Right cardiac atrium (tissue), 5 donors: ENCODE results near the gene DERL2. TPM values are rescaled to one million over a fixed set of nuclear protein-coding genes. Genes with fewer than 3 reads are reported as not detected.
"Not testable (repeated sequence)": the region's sequence is repeated elsewhere in the genome, so short reads cannot be mapped to it uniquely, and the experiment has no call there.

ENCODE experiments used
- ATAC-seq, 2 donors: fragments of 200-7000 bp; cut with Tn5 transposase; one replicate each; pipeline versions ENCODE4 v1.8.0 to v1.9.1; 2020; ENCODE audit warnings: moderate library complexity in 2 of 2, mild to moderate bottlenecking in 1 of 2
- DNase-seq, 3 donors: peaks; one replicate each; pipeline ENCODE4 v3.0.0-alpha.2; 2020
- H3K27ac ChIP-seq: one replicate; pipeline ENCODE4 v1.5.1; 2013; ENCODE audit warnings: mild to moderate bottlenecking, low read length, control low read depth, moderate library complexity
- H3K27me3 ChIP-seq: one replicate; pipeline ENCODE4 v1.6.1; 2013; ENCODE audit not compliant: control insufficient read depth, insufficient read depth
- H3K4me1 ChIP-seq: one replicate; pipeline ENCODE4 v1.6.1; 2013; ENCODE audit warnings: low read length; ENCODE audit not compliant: control insufficient read depth, insufficient read depth
- H3K4me3 ChIP-seq: one replicate; pipeline ENCODE4 v1.5.1; 2013; ENCODE audit warnings: low read length, control low read depth
- H3K9me3 ChIP-seq: one replicate; pipeline ENCODE4 v1.6.1; 2013; ENCODE audit warnings: low read length; ENCODE audit not compliant: control insufficient read depth
- WGBS: extraction: QIAGEN DNeasy Blood & Tissue Kit; methylation state at CpG from one replicate; pipeline ENCODE4 v1.1.7; 2013; 5-methylcytosine and 5-hydroxymethylcytosine counted together
- intact Hi-C, 4 donors: fragments of 100-400 bp; cut with DNase I; formaldehyde crosslinking; loops; one replicate each; pipeline versions ENCODE4 v1.11.0 to v1.14.0; 2022 to 2023
- polyA plus RNA-seq: library from polyadenylated mRNA; stranded (reverse); fragments of 200-250 nt; gene quantifications from one replicate; pipeline ENCODE4 v1.2.3, GENCODE V29; 2013
- total RNA-seq, 4 donors: library from RNA; stranded (reverse); fragmentation: NEBNext Ultra II Directional; extraction: Animal tissue kit (Norgen Biotek cat#: 25700); gene quantifications; one replicate each; pipeline ENCODE4 v1.2.1, GENCODE V29; 2021
- donor health status: healthy with polysubstance abuse.
- donor health status: DM: no; HTN: yes; CAD: no.
- donor health status: DM: no; HTN: no; CAD: no.
- donor health status: DM: no; HTN: yes; CAD: no; lungs with severe emphysema.
- donor health status: DM: yes; HTN: yes; CAD: no.

The DERL2 gene
- total and polyA plus RNA-seq, 5 donors = 26.0 to 43.0 (median 38.0) TPM

GRCh38 chr17:5435781-5436315, 50.1 kb downstream of the DERL2 start:
- H3K27ac ChIP-seq, ATAC-seq, H3K27me3 ChIP-seq, H3K4me1 ChIP-seq, DNase-seq, H3K9me3 ChIP-seq, H3K4me3 ChIP-seq: not testable (repeated sequence)
- WGBS = 86% methylated on average over 9 of the region's 12 CpGs
- intact Hi-C loops = loop anchor here in 1 of 4 donors (10.0 kb wide), 1 partner anchor 181 kb away; no protein-coding TSS in a partner anchor

GRCh38 chr17:5434984-5435383, 51.0 kb downstream of the DERL2 start:
- Histone ChIP-seq H3K4me1 (no peaks in the 10 kb centered on the region), H3K4me3 (no peak overlapping the region), H3K9me3 (no peaks in the 10 kb centered on the region), H3K27ac (no peak overlapping the region), H3K27me3 (no peaks in the 10 kb centered on the region)
- intact Hi-C loops = loop anchor here in 1 of 4 donors (10.0 kb wide), 1 partner anchor 180 kb away; no protein-coding TSS in a partner anchor
- ATAC-seq (no peak), DNase-seq (no peak)
- WGBS = 88% methylated on average over 2 of the region's 2 CpGs

GRCh38 chr17:5431949-5432556, 53.9 kb downstream of the DERL2 start:
- intact Hi-C loops = loop anchor here in 1 of 4 donors (10.0 kb wide), 1 partner anchor 177 kb away; no protein-coding TSS in a partner anchor
- no peak overlapping the region for H3K27ac ChIP-seq
- no peak for DNase-seq
- H3K4me3 ChIP-seq = no peak overlapping the region
- no peaks in the 10 kb centered on the region for H3K4me1 ChIP-seq
- WGBS = 77% methylated on average over 3 of the region's 3 CpGs
- ATAC-seq = no peak
- no peaks in the 10 kb centered on the region for H3K9me3 ChIP-seq
- H3K27me3 ChIP-seq = no peaks in the 10 kb centered on the region

GRCh38 chr17:5431234-5431633, 54.7 kb downstream of the DERL2 start:
- not testable (repeated sequence) for DNase-seq, H3K27ac ChIP-seq, H3K4me1 ChIP-seq, H3K27me3 ChIP-seq, H3K4me3 ChIP-seq, H3K9me3 ChIP-seq, ATAC-seq
- intact Hi-C loops = loop anchor here in 1 of 4 donors (10.0 kb wide), 1 partner anchor 176 kb away; no protein-coding TSS in a partner anchor
- WGBS = 72% methylated on average over 5 of the region's 5 CpGs

- H3K9me3 ChIP-seq = no peaks in the 10 kb centered on the region
- H3K4me1 ChIP-seq = no peaks in the 10 kb centered on the region
- ATAC-seq (no peak), DNase-seq (no peak)
- intact Hi-C loops = loop anchor here in 1 of 4 donors (10.0 kb wide), 1 partner anchor 176 kb away; no protein-coding TSS in a partner anchor
- H3K27me3 ChIP-seq = no peaks in the 10 kb centered on the region
- 96% methylated on average over 3 of the region's 3 CpGs for WGBS
- H3K4me3 ChIP-seq = no peak overlapping the region
- no peak overlapping the region for H3K27ac ChIP-seq
Observed at GRCh38 chr17:5430413-5430999, 55.5 kb downstream of the DERL2 start.

- intact Hi-C loops = no loop called here
- Histone ChIP-seq H3K27ac (no peak overlapping the region), H3K27me3 (no peaks in the 10 kb centered on the region), H3K4me3 (no peak overlapping the region), H3K4me1 (no peaks in the 10 kb centered on the region), H3K9me3 (no peaks in the 10 kb centered on the region)
- no peak for DNase-seq
- ATAC-seq = no peak
- 92% methylated on average over 3 of the region's 3 CpGs for WGBS
Observed at GRCh38 chr17:5429191-5429887, 56.6 kb downstream of the DERL2 start.

- peaks cover 2% of the 10 kb centered on the region for H3K4me1 ChIP-seq
- ATAC-seq (no peak), DNase-seq (no peak)
- 73% methylated on average over 3 of the region's 3 CpGs for WGBS
- H3K4me3 ChIP-seq = no peak overlapping the region
- H3K9me3 ChIP-seq = no peaks in the 10 kb centered on the region
- H3K27me3 ChIP-seq = no peaks in the 10 kb centered on the region
- intact Hi-C loops = no loop called here
- no peak overlapping the region for H3K27ac ChIP-seq
Observed at GRCh38 chr17:5425826-5426225, 60.2 kb downstream of the DERL2 start.

GRCh38 chr17:5424909-5425308, 61.1 kb downstream of the DERL2 start:
- ATAC-seq = no peak
- 83% methylated on average over 1 of the region's 1 CpG for WGBS
- H3K27ac ChIP-seq = no peak overlapping the region
- H3K4me3 ChIP-seq = no peak overlapping the region
- intact Hi-C loops = no loop called here
- peaks cover 2% of the 10 kb centered on the region for H3K4me1 ChIP-seq
- no peaks in the 10 kb centered on the region for H3K27me3 ChIP-seq
- DNase-seq = no peak
- no peaks in the 10 kb centered on the region for H3K9me3 ChIP-seq

- WGBS = 95% methylated on average over 2 of the region's 2 CpGs
- H3K27ac ChIP-seq = no peak overlapping the region
- intact Hi-C loops = no loop called here
- H3K9me3 ChIP-seq = no peaks in the 10 kb centered on the region
- ATAC-seq = no peak
- H3K4me3 ChIP-seq = no peak overlapping the region
- H3K4me1 ChIP-seq = peaks cover 2% of the 10 kb centered on the region
- DNase-seq = no peak
- no peaks in the 10 kb centered on the region for H3K27me3 ChIP-seq
Observed at GRCh38 chr17:5422505-5422904, 63.5 kb downstream of the DERL2 start.
